HG03175 (cell line): ENCODE results near the gene TLN1.

Experiments
- ATAC-seq: cut with Tn5 transposase; IDR thresholded peaks from one replicate; pipeline ENCODE4 v1.9.1; 2021; ENCODE audit warnings: mild to moderate bottlenecking, moderate library complexity; ENCODE audit not compliant: unreplicated experiment

TLN1 gene

DNA sequence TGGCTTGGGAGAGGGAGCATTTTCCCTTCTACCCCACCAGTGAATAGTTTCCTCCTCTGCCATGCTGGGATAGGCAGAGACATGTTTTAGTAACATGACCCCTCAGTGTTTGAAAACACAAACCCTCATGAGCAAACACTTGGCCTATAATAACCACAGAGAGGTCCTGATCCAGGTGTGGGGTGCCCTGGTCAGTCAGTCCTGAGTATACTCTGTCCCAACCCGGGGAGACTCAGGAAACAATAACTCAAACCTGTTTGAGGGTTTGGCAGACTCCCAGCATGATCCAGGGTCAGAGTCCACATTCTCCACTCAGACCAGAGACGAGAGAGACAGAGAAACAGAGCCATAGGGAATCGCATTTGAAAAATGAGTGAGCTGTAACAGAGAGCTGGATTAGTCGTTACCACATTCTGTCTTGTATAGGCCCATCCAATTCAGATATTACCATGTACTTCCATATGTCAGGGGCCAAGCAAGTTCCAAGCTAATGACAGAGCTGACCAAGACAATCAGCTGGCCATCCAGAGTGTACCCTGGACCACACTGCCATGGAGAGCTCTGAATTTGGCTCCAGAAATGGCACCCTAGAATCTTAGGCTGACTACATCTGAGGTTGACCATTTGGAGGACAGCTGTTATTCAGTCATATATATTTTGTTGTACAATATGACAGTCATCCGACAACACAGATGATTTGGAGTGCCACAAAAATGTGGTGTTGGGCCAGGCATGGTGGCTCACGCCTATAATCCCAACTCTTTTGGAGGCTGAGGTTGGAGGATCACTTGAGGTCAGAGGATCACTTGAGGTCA lies 62.5 kb downstream of the TLN1 start:
- ATAC-seq = no peak

DNA sequence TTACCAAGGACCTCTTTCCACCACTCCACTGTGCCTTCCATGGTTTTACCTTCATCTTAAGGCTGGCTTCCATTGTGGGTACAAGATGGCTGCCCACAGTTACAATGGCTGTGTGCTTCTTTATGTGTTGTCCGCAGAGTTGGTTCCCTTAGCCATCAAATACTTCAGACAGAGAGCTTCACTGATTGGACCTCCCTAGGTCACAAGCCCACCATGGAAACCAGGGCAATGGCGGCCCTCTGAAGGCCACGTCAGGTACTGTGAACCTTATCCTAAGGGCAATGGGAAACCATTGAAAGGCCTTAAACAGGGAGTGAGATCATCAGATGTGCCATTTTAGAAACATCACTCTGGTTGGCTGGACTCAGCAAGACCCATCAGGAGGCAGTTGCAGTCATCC lies 64.1 kb downstream of the TLN1 start:
- ATAC-seq = no peak

DNA sequence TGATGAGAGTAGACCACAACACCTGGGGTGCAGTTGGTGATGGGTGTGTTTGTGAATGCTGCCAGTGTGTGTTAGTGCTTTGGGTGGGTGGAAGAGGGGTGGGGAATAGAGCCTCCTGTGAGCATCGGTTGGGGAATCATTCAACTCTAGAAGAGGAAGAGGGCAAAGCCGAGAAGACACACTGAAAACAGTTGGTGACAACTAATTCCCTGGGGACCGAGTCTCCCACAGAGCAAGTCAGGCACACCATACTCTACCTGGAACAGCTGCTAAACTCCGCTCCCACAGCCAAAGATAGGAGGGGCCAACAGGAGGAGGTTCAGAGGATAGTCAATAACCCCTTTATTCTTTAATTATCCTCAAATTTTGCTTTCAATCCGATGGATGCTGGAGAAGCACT lies 65.4 kb downstream of the TLN1 start:
- ATAC-seq = no peak

DNA sequence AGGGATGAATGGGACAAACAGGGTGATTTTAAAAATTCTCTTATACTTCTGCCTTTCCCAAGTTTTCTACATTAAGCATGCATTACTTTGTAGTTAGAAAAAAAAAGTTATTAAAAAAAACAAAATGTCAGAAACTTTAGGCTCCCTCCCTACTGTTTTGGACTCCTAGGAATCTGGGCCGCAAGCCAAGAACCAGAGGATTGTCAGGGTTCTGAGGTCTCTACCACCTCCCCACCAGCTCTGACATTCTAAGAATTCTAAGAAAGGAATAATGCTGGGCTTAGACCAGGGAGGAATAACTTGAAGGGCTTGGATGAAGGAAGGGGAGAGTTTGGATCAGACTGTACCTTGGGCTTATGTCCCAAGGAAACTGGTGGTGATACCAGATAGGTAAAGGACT lies 66.0 kb downstream of the TLN1 start:
- no peak for ATAC-seq

DNA sequence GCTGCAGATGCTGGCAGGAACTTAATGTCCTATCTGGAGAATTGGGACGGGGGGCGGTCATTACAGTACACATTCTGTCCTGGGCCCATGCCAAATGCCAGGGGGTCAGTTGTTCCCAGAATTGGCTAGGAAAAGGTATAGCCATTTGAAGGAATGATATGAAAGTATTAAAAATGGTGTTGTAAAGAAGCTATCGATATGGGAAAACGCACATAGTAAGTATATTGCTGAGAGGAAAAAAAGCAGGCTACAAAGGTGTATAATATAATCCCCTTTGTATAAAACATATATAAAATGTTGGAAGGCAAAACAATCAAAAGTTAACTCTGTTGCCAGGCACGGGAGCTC lies 66.5 kb downstream of the TLN1 start:
- ATAC-seq = no peak

DNA sequence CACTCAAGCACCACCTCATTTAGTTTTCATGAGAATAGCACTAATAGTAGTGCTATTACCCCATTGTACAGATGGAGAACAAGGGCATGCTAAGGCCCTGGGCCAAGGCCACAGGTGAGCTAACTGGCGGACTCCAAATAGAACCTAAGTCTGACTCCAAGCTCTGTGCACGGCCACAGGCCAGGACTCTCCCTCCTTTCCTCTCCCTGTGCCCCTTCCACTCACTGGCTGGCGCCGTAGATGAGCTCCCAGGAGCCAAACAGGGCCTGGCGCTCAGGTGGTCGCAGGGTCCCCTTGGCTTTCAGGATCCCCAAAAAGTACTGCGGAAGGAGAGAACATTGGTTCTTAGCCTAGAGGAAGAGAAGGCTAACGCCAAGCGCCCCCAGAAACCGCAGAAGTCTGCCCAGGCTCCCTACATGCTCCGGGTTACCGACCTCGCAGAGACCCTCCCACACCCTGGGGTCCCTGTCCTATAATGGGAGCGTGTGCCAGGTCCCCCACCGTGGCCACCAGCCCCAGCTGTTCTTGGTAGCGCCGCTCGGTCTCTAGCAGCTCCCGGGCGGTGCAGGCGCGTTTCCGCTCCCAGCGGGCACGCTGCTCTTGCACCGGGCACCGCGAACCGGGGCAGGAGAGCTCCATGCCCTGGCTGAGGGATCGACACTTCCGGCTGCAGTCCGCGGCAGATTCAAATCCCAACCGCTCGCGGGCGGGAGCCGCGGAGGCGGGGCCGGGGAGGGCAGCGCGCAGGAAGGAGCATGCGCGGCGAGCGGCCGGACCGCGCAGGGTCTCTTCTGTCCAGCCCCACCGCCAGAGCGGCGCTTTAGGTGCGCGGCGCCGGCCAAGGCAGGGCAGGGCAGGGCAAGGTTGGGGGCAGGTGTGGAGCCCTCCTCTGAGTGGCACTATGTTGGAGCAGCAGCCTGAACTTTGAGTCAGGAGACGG lies 67.2 kb downstream of the TLN1 start, which contains the start of gene ARHGEF39:
Gene ARHGEF39 (minus strand): TSS at position 665 of the 940 bp plus-strand sequence. CDS start 26 bp downstream, at position 639.
- ATAC-seq = peak; percentile 70

DNA sequence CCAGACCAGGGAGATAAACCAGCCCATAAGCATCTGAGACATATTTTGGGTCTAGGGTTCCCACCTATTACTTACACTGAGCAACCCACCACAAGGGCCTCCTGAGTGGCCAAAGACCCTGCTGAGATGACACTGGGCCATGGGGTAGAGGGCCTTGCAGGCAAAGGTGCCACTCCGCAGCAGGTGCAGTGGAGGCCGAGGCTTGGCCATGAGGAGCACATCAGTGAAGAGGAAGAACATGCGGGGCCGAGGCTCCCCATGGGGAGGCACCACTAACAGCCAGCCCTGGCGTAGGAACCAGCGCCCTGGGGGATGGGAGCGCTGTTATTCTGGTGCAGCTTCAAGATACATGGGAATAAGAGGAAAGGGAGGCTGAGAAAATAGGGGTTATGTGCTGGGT lies 69.6 kb downstream of the TLN1 start:
- no peak for ATAC-seq

DNA sequence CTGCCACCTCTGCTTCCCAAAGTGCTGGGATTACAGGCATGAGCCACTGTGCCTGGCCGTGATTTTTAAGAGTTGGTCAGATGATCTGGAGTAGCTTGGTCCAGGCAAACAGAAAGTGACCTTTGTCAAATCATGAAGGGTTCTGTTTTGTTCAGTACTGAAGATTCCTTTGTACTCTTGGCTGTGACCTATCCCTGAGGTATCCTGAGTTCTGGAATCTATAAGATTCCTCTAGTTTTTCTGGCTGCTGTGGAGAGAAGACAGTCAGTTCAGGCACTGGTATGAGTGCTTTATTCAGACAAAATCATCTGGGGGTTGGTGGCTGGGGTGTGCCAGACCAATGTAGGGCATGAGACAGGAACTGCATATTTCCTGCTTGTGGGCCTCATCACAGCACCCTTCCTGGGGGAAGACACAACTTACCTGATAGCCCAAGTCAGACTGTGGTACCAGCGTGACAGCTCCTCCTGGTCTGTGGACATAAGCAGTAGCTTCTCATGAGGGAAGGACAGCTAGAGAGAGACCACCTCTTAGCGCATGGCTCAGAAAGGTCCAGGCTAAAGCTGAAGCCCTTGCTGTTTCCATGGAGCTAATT lies 70.1 kb downstream of the TLN1 start:
- ATAC-seq = no peak

DNA sequence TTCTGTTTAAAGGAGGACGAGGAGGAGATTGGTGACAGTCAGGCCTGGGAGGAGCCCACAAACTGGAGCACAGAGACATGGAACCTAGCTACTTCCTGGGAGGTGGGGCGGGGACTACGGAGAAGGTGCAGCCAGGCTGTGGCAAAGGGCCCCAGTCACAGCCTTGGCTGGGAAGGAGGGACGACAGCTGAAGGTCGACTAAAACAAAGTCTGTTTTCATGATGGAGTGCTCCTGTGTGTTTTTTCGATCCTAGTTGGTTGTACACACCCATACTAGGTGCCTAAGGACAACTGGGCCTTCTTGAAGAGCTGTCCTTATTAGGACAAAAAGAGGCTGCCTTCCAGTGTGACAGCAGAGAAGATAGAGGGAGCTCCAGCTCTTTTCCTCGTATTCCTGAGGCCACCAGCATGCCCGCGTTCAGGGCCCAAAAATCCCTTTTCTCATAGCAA lies 71.0 kb downstream of the TLN1 start:
- no peak for ATAC-seq

DNA sequence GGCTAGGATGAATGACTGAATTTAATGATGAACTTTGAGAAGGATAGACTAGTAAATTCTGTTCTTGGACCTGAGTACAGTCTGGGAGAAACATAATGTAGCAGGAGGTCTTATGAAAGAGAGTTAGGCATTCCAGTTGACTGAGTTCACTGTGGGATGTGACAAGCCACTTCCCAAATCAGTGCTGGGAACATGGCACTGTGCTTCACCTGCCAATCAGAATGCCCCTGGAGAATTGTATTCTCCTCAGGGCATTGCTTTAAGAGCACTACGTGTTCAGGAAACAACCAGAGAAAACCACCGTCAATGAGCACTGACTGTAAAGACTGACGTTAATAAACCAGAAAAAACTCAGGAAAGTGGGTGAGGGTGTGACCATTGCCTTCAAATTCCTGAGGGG lies 72.7 kb downstream of the TLN1 start:
- ATAC-seq = no peak

DNA sequence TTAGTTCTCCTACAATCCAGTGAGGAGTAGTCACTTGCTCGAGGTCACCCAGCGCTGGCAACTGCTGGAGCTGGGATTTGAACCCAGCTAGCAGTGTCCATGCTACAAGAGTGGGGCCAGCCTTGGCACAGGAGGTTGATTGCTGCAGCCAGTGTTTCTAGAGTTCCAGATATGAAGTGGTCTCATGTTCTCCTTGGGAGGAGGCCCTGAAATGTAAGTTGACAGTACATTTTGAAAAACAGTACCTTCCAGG lies 73.1 kb downstream of the TLN1 start:
- ATAC-seq = no peak

DNA sequence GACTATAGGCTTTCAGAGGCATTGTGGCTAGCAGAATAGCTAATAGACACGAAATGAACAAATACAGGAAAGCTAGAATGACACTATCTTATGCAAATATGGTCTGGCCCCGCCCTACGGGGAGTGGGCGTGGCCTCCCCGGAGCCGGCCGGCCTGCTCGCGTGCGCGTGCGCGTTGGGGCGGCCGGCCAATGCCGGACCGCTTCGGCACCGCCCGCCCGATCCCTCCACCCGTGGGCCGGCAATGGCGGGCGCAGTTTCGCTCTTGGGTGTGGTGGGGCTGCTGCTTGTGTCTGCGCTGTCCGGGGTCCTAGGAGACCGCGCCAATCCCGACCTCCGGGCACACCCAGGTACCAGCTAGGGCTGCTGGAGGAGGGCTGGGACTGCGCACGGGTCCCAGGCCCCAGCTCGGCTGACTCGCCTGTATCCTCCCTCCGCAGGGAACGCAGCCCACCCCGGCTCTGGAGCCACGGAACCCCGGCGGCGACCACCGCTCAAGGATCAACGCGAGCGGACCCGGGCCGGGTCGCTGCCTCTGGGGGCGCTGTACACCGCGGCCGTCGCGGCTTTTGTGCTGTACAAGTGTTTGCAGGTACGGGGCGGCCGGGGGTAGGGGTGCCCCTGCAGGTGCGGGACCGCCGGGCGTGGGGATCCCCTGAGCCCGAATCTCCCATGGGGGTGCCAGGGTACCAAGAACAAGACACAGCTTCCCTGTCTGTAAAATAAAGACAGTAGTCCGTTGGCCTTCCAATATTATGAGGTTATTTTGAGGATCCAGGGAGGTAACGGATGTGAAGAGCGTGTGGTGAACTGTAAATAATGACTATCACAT lies 73.6 kb downstream of the TLN1 start, which contains the start of gene CCDC107:
Gene CCDC107 (plus strand): TSS at position 156 of the 831 bp plus-strand sequence. CDS start 88 bp downstream, at position 244.
- ATAC-seq = peak; percentile 66

DNA sequence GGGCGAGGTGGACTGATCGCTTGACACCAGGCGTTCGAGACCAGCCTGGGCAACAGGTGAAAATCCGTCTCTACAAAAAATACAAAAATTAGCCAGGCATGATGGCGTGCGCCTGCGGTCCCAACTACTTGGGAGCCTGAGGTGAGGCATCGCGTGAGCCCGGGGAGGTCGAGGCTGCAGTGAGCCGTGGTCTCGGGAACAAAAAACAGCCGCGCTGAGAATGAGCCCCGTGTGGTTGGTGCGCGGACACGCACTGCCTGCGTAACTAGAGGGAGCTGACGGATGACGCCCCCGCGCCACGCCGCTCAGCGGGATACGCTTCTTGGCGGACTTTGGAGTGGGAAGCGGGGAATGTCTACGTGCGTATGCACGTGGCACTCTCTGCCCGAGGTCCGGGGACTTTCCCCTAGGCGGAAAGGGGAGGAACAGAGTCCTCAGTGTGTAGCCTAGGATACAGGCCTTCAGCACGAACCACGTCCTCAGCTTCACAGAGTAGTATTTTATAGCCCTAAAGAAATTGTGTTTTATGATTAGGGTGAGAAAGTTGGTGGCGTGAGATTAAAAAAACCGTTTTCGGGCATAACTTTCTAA lies 74.4 kb downstream of the TLN1 start, which contains the start of gene RMRP:
Gene RMRP (minus strand): TSS at position 474 of the 591 bp plus-strand sequence.
- ATAC-seq = peak; percentile 86

DNA sequence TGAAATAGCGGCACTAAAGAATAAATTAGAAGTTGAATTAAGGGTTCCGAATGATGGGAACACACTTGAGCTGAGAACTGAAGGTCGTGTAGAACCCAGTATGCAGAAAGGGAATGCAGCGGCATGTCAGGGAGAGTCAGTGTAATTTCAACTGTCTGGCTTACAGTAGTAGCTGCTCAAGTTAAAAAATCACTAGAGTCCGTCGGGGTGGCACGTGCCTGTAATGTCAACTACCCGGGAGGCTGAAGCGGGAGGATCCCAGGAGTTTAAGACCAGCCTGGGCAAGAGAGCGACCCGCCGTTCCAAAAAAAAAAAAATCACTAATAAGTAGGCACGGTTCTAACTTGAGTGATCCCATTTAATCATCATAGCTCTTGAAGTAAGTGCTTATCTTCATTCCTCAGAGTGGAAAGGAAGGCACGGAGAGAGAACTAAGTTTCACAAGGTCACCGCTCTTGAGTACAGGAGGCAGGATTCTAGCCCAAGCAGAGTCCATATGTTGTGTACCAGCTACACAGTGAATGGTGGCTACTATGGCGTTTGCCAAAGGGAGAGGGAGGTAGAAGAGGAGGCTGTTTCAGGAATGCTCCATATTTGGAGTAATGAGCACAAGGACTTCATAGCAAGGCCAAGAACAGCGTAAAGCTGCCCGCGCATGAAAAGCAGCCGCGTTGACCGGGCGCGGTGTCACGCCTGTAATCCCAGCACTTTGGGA lies 75.0 kb downstream of the TLN1 start:
- ATAC-seq = no peak

DNA sequence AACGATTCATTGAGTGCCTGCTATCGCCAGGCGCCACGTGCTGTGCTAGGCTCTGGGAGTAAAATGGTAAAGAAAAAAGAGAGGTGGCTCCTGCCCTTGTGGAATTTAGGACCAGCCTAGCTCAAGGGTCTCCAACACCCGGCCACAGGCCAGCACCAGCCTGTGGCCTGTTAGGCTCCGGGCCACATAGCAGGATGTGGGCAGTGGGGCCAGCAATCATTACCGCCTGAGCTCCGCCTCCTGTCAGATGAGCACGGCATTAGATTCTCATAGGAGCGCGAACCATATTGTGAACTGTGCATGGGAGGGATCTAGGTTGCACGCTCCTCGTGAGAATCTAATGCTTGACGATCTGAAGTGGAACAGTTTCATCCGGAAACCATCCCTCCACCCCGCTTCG lies 75.6 kb downstream of the TLN1 start:
- ATAC-seq = no peak

DNA sequence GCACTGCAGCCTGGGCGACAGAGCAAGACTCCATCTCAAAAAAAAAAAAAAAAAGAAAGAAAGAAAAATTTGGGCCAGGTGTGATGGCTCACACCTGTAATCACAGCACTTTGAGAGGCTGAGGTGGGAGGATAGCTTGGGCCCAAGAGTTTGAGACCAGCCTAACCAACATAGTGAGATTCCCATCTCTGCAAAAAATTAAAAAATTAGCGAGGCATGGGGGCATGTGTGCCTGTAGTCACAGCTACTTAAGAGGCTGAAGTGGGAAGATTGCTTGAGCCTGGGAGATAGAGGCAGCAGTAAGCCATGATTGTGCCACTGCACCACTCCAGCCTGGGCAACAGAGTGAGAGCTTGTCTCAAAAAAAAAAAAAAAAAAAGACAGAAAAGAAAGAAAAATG lies 78.4 kb downstream of the TLN1 start:
- no peak for ATAC-seq

DNA sequence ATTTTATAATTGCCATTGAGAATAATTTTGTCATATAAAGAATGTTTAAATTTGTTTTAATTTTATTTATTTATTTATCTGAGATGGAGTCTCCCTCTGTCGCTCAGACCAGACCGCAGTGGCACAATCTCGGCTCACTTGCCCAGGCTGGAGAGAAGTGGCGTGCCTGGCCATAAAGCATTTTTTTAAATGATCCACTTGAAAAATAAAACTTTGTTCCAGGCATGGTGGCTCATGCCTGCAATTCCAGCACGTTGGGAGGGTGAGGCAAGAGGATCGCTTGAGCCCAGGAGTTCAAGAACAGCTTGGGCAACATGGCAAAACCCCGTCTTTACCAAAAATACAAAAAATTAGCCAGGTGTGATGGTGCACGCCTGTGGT lies 79.2 kb downstream of the TLN1 start:
- ATAC-seq = no peak

DNA sequence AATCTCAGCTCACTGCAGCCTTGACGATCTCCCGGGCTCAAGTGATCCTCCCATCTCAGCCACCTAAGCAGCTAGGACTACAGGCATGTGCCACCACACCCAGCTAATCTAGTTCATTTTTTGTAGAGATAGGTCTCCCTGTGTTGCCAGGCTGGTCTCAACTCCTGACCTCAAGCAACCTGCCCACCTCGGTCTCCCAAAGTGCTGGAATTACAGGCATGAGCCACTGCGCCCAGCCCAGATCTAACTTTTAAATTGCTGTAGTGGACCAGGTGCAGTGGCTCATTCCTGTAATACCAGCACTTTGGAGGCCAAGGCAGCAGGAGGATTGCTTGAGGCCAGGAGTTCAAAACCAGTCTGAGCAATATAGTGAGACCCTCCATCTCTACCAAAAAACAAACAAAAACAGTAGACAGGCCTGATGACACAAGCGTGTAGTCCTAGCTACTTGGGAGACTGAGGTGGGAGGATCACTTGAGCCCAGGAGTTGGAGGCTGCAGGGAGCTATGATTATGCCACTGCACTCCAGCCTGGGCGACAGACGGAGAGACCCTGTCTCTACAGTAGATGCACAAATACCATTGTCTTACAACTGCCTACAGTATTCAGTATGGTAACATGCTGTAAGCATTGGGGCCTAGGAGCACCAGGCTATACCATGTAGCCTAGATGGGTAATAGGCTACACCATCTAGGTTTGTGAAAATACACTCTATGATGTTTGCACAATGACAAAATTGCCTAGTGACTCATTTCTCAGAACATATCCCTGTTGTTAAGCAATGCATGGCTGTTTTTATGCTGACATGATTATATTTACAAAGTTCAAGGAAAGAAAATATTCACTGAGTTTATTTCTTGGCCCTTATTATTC lies 79.8 kb downstream of the TLN1 start:
- no peak for ATAC-seq
